ENCODE measurements around the gene ST6GALNAC4. TPM values are rescaled to one million over a fixed set of nuclear protein-coding genes. Genes with fewer than 3 reads are reported as not detected.
A peak's percentile ranks its signal among the peaks of the same experiment; 100 is the strongest.

ST6GALNAC4 gene
- total RNA-seq, 4 donors from 2014 or later: 16.7 to 66.1 (median 47.3) TPM

DNA sequence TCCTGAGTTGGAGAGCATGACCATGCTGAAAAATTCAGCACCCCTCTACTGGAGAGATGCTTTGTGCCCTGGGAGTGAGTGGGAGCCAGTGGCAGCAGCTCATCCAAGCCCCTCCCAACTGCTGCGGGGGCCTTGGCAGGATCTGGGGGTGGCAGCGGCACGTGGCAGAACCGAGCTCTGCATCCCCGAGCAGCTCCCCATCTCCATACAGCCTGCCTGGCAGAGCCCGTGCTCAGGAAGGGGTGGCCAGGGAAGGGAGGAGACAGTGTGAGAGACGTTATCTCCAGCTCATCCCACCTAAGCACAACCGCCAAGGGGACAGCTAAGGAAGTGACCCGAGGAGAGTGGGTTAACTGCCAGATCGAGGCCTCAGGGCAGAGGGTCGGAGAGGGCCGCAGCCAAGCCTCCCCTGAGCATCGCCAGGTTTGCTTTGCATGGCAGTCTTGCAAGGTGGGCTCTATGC lies 38.0 kb upstream of the ST6GALNAC4 start:
- Histone ChIP-seq H3K9me3 (no peaks in the 10 kb centered on the region), H3K27me3 (no peaks in the 10 kb centered on the region), H3K27ac (peak overlapping the region; percentile 82 to 92 (median 87)), H3K36me3 (no peaks in the 10 kb centered on the region), H3K4me3 (no peak overlapping the region), H3K4me1 (peaks cover 38 to 71% (median 49%) of the 10 kb centered on the region in 4 donors)
- in situ Hi-C loops (cut with MboI; ENCODE audit: low pct_ligation_motif_present in 1 of 4, low pct_unique_long_range_greater_than_20kb in 1 of 4, low sequenced_read_pairs in 3 of 4) (loop anchor here in 1 of 4 donors (25.0 kb wide), 1 partner anchor 157 kb away; no protein-coding TSS in a partner anchor), intact Hi-C loops (cut with DNase I; ENCODE audit: low total_unique reads) (no loop called here)
- no peak for DNase-seq
- TF ChIP-seq POLR2AphosphoS5 (IDR thresholded peaks at IDR 0.05) (no peak), EP300 (IDR thresholded peaks at IDR 0.05; ENCODE audit: low read depth) (no peak), POLR2A (IDR thresholded peaks at IDR 0.05) (no peak)
- TF ChIP-seq, protein P1, sequence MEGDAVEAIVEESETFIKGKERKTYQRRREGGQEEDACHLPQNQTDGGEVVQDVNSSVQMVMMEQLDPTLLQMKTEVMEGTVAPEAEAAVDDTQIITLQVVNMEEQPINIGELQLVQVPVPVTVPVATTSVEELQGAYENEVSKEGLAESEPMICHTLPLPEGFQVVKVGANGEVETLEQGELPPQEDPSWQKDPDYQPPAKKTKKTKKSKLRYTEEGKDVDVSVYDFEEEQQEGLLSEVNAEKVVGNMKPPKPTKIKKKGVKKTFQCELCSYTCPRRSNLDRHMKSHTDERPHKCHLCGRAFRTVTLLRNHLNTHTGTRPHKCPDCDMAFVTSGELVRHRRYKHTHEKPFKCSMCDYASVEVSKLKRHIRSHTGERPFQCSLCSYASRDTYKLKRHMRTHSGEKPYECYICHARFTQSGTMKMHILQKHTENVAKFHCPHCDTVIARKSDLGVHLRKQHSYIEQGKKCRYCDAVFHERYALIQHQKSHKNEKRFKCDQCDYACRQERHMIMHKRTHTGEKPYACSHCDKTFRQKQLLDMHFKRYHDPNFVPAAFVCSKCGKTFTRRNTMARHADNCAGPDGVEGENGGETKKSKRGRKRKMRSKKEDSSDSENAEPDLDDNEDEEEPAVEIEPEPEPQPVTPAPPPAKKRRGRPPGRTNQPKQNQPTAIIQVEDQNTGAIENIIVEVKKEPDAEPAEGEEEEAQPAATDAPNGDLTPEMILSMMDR (IDR thresholded peaks at IDR 0.05): no peak
- 62% methylated on average over 6 of the region's 13 CpGs; no CpG with 5 or more reads in 1 of the 2 donors for WGBS, 2 donors (ENCODE audit: low coverage in 1 of 2)

DNA sequence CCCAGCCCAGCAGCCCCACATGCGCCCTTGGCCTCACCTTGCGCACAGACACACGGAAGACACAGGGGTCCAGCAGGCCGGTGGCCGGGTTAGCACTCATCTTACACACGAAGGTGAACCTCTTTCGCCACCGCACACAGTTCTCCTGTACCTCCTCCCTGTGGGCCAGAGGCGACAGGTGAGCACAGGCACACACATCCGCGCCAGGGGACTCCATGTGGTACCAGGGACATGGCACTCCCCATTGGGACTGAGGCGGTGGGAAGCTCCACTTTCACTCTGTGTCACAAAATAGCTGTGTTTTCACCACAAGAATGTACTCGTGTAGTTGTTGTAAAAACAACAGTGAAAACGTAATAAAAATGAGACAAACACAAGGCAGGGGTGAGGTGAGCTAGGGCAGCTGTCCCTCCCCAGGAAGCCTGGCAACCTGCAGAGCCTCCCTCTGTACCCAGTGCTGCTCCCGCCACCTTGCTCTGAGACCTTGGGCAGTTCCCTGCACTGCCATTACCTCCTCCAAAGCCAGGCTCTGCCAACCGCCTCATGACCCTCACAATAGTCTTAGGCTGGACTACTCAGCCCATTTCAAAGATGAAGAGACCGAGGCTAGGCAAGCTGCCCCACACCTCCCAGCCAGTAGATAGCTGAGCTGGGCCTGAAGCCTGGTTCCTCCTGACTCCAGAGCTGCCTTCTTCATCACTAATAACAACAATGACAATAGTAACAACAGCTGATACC lies 37.1 kb upstream of the ST6GALNAC4 start:
- TF ChIP-seq, protein P1 (IDR thresholded peaks at IDR 0.05): no peak
- TF ChIP-seq POLR2AphosphoS5 (IDR thresholded peaks at IDR 0.05): no peak
- no peak for TF ChIP-seq EP300 (IDR thresholded peaks at IDR 0.05; ENCODE audit: low read depth)
- TF ChIP-seq POLR2A (IDR thresholded peaks at IDR 0.05): no peak

GRCh38 chr9:127953154-127953553 lies 36.3 kb upstream of the ST6GALNAC4 start:
- H3K27me3 ChIP-seq: no peaks in the 10 kb centered on the region
- DNase-seq: no peak

More for the DNA sequence above, 37.1 kb upstream of the ST6GALNAC4 start:
- Histone ChIP-seq H3K4me3 (no peak overlapping the region), H3K36me3 (no peaks in the 10 kb centered on the region), H3K27me3 (no peaks in the 10 kb centered on the region), H3K9me3 (no peaks in the 10 kb centered on the region), H3K27ac (peak overlapping the region; percentile 82 to 92 (median 87)), H3K4me1 (peaks cover 42 to 67% (median 45%) of the 10 kb centered on the region in 4 donors)
- intact Hi-C loops (cut with DNase I; ENCODE audit: low total_unique reads) (no loop called here), in situ Hi-C loops (cut with MboI; ENCODE audit: low pct_ligation_motif_present in 1 of 4, low pct_unique_long_range_greater_than_20kb in 1 of 4, low sequenced_read_pairs in 3 of 4) (loop anchor here in 1 of 4 donors (25.0 kb wide), 1 partner anchor 158 kb away; no protein-coding TSS in a partner anchor)
- DNase-seq: no peak
- WGBS, 2 donors (ENCODE audit: low coverage in 1 of 2): 78 to 80% methylated on average over 1 to 17 of the region's 17 CpGs

More at GRCh38 chr9:127953154-127953553, 36.3 kb upstream of the ST6GALNAC4 start:
- peaks cover 42 to 67% (median 45%) of the 10 kb centered on the region in 4 donors for H3K4me1 ChIP-seq
- intact Hi-C loops (cut with DNase I; ENCODE audit: low total_unique reads): no loop called here
- in situ Hi-C loops (cut with MboI; ENCODE audit: low pct_ligation_motif_present in 1 of 4, low pct_unique_long_range_greater_than_20kb in 1 of 4, low sequenced_read_pairs in 3 of 4): loop anchor here in 1 of 4 donors (25.0 kb wide), 1 partner anchor 159 kb away; no protein-coding TSS in a partner anchor
- no peaks in the 10 kb centered on the region for H3K9me3 ChIP-seq
- no peaks in the 10 kb centered on the region for H3K36me3 ChIP-seq
- H3K27ac ChIP-seq: peak overlapping the region in 2 of 4 donors; percentile 82 to 89
- WGBS, 2 donors (ENCODE audit: low coverage in 1 of 2): 85 to 89% methylated on average over 1 of the region's 1 CpG
- no peak overlapping the region for H3K4me3 ChIP-seq
- TF ChIP-seq, protein P1 (IDR thresholded peaks at IDR 0.05): no peak
- TF ChIP-seq POLR2A (IDR thresholded peaks at IDR 0.05) (no peak), POLR2AphosphoS5 (IDR thresholded peaks at IDR 0.05) (no peak), EP300 (IDR thresholded peaks at IDR 0.05; ENCODE audit: low read depth) (no peak)

Data from transverse colon (tissue), 4 donors.